NT2/D1 (cell line): Measurements from ENCODE around the gene MUC4.
"Not testable (repeated sequence)": the region's sequence is repeated elsewhere in the genome, so short reads cannot be mapped to it uniquely, and the experiment has no call there.

Source experiments
- DNase-seq: peaks from one replicate; pipeline ENCODE4 v3.0.0-alpha.2; 2011; ENCODE audit warnings: low read depth, low spot score
- H3K27me3 ChIP-seq: 2 replicates; pipeline ENCODE4 v1.6.0; 2011; ENCODE audit warnings: mild to moderate bottlenecking; ENCODE audit not compliant: insufficient read length, insufficient read depth
- H3K36me3 ChIP-seq: 2 replicates; pipeline ENCODE4 v1.6.1; 2011; ENCODE audit warnings: mild to moderate bottlenecking, low read length, mixed read lengths; ENCODE audit not compliant: insufficient read depth, insufficient read length
- H3K4me1 ChIP-seq: 2 replicates; pipeline ENCODE4 v1.5.1; 2011; ENCODE audit not compliant: insufficient read depth, insufficient read length
- H3K4me3 ChIP-seq: 2 replicates; pipeline ENCODE4 v1.5.1; 2011; ENCODE audit warnings: low read depth; ENCODE audit not compliant: insufficient read length
- H3K9ac ChIP-seq: 2 replicates; pipeline ENCODE4 v1.6.0; 2011; ENCODE audit warnings: low read depth; ENCODE audit not compliant: insufficient read length
- H3K9me3 ChIP-seq: 2 replicates; pipeline ENCODE4 v1.5.1; 2011; ENCODE audit warnings: mild to moderate bottlenecking, low read length; ENCODE audit not compliant: insufficient read depth
- SUZ12 ChIP-seq: IDR thresholded peaks from 2 replicates; pipeline ENCODE4 v1.6.1; 2011; ENCODE audit not compliant: insufficient read length, insufficient read depth; ENCODE audit errors: extremely low read depth
- YY1 ChIP-seq: IDR thresholded peaks from 2 replicates; pipeline ENCODE4 v1.6.1; 2011; ENCODE audit not compliant: insufficient read length, insufficient read depth
- ZNF274 ChIP-seq: IDR thresholded peaks from 2 replicates; pipeline ENCODE4 v1.6.1; 2011; ENCODE audit warnings: mild to moderate bottlenecking, low read depth, low read length

Gene MUC4

DNA sequence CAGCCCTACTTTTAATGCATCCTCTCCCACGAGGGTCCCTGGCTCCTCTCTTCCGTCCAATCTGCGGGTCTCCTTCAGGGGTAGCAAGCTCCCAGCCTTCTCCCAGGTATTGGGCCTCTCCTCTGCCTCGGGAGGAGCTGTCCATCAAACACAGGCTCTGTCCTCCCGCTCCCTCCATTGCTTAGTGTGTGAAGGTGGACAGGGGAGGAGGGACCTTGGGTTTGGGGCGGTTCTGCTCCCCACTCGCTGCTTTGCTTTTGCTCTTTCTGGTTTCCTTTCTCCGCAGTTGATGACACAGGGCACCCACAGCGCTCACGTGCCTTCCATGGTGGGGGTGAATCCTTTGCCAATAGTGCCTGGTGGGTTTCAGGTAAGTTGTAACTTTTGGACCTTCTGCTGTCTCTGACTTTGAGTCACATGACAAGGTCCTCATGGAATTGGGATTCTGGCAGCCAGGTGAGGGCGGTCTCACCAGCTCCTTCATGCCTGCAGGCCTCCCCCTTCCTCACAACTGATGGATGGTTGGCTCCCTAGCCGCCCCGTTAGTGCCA is 72.1 kb downstream of the MUC4 start:
- no peaks in the 10 kb centered on the region for H3K4me1 ChIP-seq
- H3K4me3 ChIP-seq, result no peak overlapping the region
- no peaks in the 10 kb centered on the region for H3K36me3 ChIP-seq
- no peaks in the 10 kb centered on the region for H3K9me3 ChIP-seq
- no peak for DNase-seq
- TF ChIP-seq ZNF274, result no peak
- TF ChIP-seq SUZ12, result no peak
- no peak for TF ChIP-seq YY1
- no peak overlapping the region for H3K9ac ChIP-seq
- H3K27me3 ChIP-seq, result peaks cover 6% of the 10 kb centered on the region

DNA sequence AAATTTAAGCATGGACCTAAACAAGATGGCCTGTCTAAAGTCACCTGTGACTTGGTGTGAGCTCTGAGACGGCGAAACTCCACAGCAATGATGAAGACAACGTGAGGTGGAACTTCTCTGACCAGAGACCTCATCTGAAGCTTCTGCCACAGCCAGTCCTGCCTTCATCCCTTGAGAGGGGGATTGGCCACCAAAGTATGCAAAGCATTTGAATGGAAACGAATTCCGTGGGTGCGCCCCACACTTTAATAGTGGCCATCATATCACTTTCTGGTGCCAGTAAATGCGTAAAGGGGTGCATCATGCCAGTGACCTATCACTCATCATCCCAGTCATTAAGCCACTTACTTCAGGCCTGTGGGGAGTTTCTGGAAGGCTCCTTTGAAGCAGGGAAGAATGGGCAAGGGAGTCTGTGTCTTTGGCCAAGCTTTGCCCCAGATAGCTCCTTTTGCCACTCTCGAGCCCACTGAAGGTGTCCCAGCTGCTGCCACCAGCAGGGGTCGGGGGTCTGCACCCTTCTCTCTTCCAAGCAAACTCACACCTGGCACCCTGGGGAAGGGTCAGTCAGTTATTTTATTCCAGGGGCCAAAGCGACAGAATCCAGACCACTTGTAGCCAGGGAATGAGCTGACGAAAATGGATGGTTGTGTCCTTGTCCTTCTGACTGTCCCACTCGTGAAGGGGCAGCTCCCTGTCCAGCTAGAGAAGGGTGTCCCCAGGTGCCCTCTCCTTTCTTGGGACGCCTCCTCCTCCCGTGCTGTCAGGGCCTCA is 73.3 kb downstream of the MUC4 start:
- TF ChIP-seq SUZ12 (no peak), YY1 (no peak)
- H3K36me3 ChIP-seq, result no peaks in the 10 kb centered on the region
- H3K4me1 ChIP-seq, result no peaks in the 10 kb centered on the region
- no peak for DNase-seq
- H3K9me3 ChIP-seq, result no peaks in the 10 kb centered on the region
- peaks cover 6% of the 10 kb centered on the region for H3K27me3 ChIP-seq
- H3K4me3 ChIP-seq, result no peak overlapping the region
- H3K9ac ChIP-seq, result no peak overlapping the region

DNA sequence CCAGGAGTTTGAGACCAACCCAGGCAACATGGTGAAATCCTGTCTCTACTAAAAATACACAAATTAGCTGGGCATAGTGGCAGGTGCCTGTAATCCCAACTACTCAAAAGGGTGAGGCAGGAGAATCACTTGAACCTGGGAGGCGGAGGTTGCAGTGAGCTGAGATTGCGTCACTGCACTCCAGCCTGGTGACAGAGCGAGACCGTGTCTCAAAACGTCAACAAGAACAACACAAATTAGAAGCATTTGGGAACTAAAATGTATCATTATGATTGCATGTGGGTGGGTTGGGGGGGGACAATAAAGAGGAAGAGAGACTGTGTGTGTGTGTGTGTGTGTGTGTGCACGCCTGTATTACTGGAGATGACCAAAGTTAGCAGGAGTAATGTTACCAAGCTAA is 73.9 kb downstream of the MUC4 start:
- H3K9me3 ChIP-seq, H3K9ac ChIP-seq, DNase-seq, H3K4me1 ChIP-seq, H3K27me3 ChIP-seq, H3K4me3 ChIP-seq, H3K36me3 ChIP-seq: not testable (repeated sequence)

DNA sequence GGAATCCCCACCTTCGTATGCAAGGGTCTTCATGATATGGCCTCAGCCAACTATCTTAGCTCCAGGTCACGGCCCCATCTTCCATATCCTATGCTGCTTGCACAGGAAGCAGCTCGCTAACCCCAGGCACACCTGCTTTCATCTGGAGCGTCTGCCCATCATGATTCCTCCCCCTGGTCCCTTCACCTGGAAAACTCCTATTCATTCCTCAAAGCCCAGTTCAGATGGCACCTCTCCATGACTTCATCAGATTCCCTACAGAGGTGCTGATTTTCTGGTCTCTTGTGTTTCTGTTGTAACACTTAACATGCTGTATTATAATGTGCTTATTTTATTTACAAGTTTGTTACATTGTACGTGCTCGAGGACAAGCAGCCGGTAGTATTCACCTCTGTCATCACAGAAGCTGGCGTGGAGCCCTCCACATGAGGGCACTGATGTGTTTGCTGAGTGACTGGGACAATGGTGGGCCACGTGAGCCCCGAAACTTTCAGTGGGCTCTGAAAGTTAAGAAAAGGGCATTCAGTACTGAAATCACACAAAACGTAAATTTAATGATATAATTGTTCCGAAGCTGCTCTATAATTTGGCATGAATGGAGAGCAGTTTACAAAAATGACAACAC is 74.8 kb downstream of the MUC4 start:
- no peaks in the 10 kb centered on the region for H3K9me3 ChIP-seq
- peaks cover 3% of the 10 kb centered on the region for H3K4me1 ChIP-seq
- H3K9ac ChIP-seq, result no peak overlapping the region
- peaks cover 6% of the 10 kb centered on the region for H3K27me3 ChIP-seq
- no peak for DNase-seq
- H3K4me3 ChIP-seq, result no peak overlapping the region
- TF ChIP-seq SUZ12 (no peak), ZNF274 (no peak)
- no peaks in the 10 kb centered on the region for H3K36me3 ChIP-seq

DNA sequence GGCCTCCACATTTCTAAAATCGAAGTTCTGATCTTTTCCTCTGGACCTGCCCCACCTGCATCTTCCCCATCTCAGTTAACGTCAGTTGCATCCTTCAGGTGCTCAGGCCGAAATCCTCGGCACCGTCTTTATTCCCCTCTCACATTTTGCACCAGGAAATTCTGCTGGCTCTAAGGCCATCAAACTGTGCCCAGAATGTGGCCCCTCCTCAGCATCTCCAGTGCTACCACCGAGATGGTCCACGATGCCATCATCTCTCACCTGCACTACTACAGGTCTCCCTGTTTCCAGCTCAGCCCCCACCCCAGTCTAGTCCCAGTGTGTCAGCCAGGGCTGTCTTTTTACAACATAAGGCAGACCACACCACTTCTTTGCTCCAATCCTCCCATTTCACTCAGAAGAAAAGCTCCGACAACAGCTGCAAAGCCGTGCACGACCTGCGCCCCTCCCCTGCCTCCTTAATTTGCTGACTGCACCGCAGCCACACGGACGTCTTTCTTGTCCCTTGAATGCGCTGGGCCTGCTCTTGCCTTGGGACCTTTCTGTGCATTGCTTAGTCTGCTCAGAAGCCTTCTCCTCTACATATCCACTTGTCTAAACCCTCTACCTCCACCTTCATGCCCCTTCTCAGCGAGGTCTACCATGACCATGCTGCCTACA is 76.6 kb downstream of the MUC4 start:
- TF ChIP-seq ZNF274, result no peak
- no peak for TF ChIP-seq YY1
- no peak for TF ChIP-seq SUZ12
- DNase-seq, result no peak
- H3K36me3 ChIP-seq, result no peaks in the 10 kb centered on the region

DNA sequence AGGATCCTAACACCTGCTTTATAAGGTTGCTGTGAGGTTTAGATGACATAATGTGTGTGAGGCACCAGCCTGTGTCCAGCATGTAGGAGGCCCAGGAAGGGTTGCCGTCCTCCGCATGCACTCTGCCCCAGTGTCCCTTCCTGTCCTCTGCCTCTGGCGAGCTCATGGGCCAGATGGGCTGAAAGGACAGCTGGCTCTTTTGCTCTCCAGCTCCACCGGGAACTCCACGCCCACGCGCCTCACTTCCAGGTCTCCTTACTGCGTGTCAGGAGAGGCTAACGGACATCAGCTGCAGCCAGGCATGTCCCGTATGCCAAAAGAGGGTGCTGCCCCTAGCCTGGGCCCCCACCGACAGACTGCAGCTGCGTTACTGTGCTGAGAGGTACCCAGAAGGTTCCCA is 78.8 kb downstream of the MUC4 start:
- peaks cover 3% of the 10 kb centered on the region for H3K4me1 ChIP-seq
- H3K27me3 ChIP-seq, result peaks cover 5% of the 10 kb centered on the region
- H3K36me3 ChIP-seq, result no peaks in the 10 kb centered on the region
- no peak for TF ChIP-seq SUZ12
- TF ChIP-seq YY1, result no peak
- no peak for TF ChIP-seq ZNF274
- H3K9ac ChIP-seq, result no peak overlapping the region
- H3K9me3 ChIP-seq, result no peaks in the 10 kb centered on the region
- DNase-seq, result no peak
- H3K4me3 ChIP-seq, result no peak overlapping the region

More for the DNA sequence above, 76.6 kb downstream of the MUC4 start:
- Histone ChIP-seq H3K9ac (no peak overlapping the region), H3K4me3 (no peak overlapping the region), H3K4me1 (peaks cover 3% of the 10 kb centered on the region), H3K9me3 (no peaks in the 10 kb centered on the region), H3K27me3 (peaks cover 5% of the 10 kb centered on the region)

DNA sequence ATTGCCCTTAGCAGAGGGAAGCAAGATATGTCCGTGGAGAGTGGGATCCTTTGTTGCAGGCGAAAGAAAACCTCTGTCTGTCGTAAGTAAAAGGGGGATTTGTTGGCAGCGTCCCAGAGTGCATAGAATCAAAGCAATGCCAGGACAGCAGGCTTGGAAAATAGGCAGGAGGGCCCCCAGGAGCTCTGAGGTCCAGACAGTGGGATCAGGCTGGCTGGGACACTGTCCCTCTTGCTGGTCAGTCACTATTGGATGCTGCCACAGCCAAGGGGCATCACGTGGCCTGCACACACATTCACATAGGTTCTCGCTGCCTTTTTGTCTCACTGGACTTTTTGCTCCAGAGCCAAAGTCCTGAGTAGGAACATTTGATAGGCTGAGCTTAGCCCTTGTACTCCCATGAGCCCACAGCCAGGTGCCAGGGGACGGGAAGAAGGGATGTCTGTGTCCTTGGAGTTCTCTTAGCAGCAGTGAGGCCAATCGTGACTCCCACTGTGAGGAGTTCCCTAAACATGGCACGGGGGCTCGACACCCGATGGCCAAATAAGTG is 80.3 kb downstream of the MUC4 start:
- H3K4me3 ChIP-seq, result no peak overlapping the region
- H3K27me3 ChIP-seq, result peaks cover 5% of the 10 kb centered on the region
- no peaks in the 10 kb centered on the region for H3K9me3 ChIP-seq
- H3K4me1 ChIP-seq, result peaks cover 3% of the 10 kb centered on the region
- H3K9ac ChIP-seq, result no peak overlapping the region
- no peaks in the 10 kb centered on the region for H3K36me3 ChIP-seq
- DNase-seq, result no peak
- TF ChIP-seq SUZ12 (no peak), ZNF274 (no peak), YY1 (no peak)
